Vagina (tissue), 2 donors: ENCODE measurements around the gene NDUFAF4.

Experiments used
- POLR2A ChIP-seq, 2 donors: fragments of 450-650 bp; IDR thresholded peaks; one replicate each; pipeline ENCODE4 v1.6.1; 2017; ENCODE audit warnings: antibody characterized with exemption in 2 of 2, mild to moderate bottlenecking in 2 of 2, moderate library complexity in 2 of 2
- POLR2AphosphoS5 ChIP-seq, 2 donors: sonication (generic); formaldehyde crosslinking; IDR thresholded peaks; one replicate each; pipeline ENCODE4 v1.9.0; 2017; ENCODE audit warnings: antibody characterized with exemption in 2 of 2, mild to moderate bottlenecking in 2 of 2, low read depth in 1 of 2; ENCODE audit not compliant: insufficient read depth in 1 of 2
- TF ChIP-seq, protein P1 (sequence below), 3 experiments: fragments of 450-650 bp in 2 of 3; fragments of 200-600 bp in 1 of 3; sonication (generic) in 1 of 3; IDR thresholded peaks; one replicate each; pipeline ENCODE4 v1.5.1; 2017 to 2019; ENCODE audit warnings: antibody characterized with exemption in 3 of 3, mild to moderate bottlenecking in 2 of 3, moderate library complexity in 2 of 3

DNA sequence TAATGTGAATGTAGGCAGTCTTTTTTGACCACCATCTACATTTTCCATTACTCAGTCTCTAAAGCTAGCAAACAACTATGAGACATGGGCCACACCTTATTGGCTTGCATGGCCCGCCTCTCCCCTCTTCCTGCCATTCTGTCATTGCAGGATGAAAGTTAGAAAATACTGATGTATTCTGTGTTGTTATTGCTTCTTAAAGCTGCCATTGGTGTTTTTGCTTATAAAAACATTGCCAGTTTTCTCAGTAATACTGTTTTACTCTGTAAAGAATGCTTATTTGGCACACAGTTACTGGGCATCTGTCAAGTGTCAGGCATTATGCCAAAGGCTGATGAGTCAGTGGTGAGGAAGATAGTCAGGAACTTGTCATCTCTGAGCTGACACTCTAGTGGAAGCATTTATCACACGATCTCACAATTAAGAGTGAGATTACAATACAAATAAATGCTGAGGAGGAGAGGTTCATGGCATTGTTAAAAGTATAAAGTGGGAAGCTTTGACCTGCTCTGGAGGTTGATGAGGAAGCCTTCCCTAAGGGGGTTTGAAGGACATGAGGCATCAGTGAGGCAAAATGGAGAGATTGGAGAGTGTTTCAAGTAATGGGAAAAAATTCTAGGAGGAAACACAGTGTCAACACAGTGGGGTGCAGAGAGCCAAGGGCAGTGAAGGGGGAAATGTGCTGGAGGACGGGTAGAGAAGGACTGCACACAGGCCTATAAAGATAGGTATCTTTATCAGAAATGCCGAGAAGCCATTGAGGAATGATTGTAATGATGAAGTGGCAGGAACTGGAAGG, 41.5 kb upstream of the NDUFAF4 start:
- TF ChIP-seq, protein P1, sequence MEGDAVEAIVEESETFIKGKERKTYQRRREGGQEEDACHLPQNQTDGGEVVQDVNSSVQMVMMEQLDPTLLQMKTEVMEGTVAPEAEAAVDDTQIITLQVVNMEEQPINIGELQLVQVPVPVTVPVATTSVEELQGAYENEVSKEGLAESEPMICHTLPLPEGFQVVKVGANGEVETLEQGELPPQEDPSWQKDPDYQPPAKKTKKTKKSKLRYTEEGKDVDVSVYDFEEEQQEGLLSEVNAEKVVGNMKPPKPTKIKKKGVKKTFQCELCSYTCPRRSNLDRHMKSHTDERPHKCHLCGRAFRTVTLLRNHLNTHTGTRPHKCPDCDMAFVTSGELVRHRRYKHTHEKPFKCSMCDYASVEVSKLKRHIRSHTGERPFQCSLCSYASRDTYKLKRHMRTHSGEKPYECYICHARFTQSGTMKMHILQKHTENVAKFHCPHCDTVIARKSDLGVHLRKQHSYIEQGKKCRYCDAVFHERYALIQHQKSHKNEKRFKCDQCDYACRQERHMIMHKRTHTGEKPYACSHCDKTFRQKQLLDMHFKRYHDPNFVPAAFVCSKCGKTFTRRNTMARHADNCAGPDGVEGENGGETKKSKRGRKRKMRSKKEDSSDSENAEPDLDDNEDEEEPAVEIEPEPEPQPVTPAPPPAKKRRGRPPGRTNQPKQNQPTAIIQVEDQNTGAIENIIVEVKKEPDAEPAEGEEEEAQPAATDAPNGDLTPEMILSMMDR (IDR thresholded peaks at IDR 0.05), result no peak
- TF ChIP-seq POLR2A (IDR thresholded peaks at IDR 0.05) (no peak), POLR2AphosphoS5 (IDR thresholded peaks at IDR 0.05; ENCODE audit: insufficient read depth in 1 of 2, low read depth in 1 of 2) (no peak)
